Spleen (tissue), 11 donors: ENCODE results near the gene RAB40B. TPM values are rescaled to one million over a fixed set of nuclear protein-coding genes. Genes with fewer than 3 reads are reported as not detected.

Experiments used
- DNase-seq: peaks from one replicate; pipeline ENCODE4 v3.0.0-alpha.2; 2020
- H3K27ac ChIP-seq, 8 donors: fragments of 200-600 bp; sonication (generic) in 7 of 8; 1 replicate in 4 of 8; 2 replicates in 4 of 8; pipeline versions ENCODE4 v1.5.0 to v1.8.0; 2016 to 2021; ENCODE audit warnings: inconsistent platforms in 4 of 8, mild to moderate bottlenecking in 4 of 8, moderate library complexity in 1 of 8
- H3K27me3 ChIP-seq, 7 donors: fragments of 200-600 bp; sonication (generic) in 6 of 7; replicated peaks in 1 of 7; 1 replicate in 4 of 7; 2 replicates in 3 of 7; pipeline versions ENCODE4 v1.5.0 to v1.8.0; 2016 to 2021; ENCODE audit warnings: inconsistent platforms in 3 of 7, mild to moderate bottlenecking in 1 of 7
- H3K36me3 ChIP-seq, 6 donors: fragments of 200-600 bp; sonication (generic) in 5 of 6; 1 replicate in 4 of 6; 2 replicates in 2 of 6; pipeline versions ENCODE4 v1.5.0 to v1.8.0; 2016 to 2021; ENCODE audit warnings: inconsistent platforms in 2 of 6
- H3K4me1 ChIP-seq, 6 donors: fragments of 200-600 bp; sonication (generic) in 5 of 6; 1 replicate in 3 of 6; 2 replicates in 3 of 6; pipeline versions ENCODE4 v1.5.0 to v1.8.0; 2016 to 2021; ENCODE audit warnings: inconsistent platforms in 3 of 6
- H3K4me3 ChIP-seq, 8 donors: fragments of 200-600 bp; sonication (generic) in 7 of 8; 1 replicate in 4 of 8; 2 replicates in 4 of 8; pipeline versions ENCODE4 v1.5.0 to v1.8.0; 2016 to 2021; ENCODE audit warnings: inconsistent platforms in 4 of 8, mild to moderate bottlenecking in 4 of 8, moderate library complexity in 2 of 8
- H3K9me3 ChIP-seq, 8 donors: fragments of 200-600 bp; sonication (generic) in 7 of 8; 1 replicate in 4 of 8; 2 replicates in 4 of 8; pipeline versions ENCODE4 v1.5.0 to v1.8.0; 2016 to 2021; ENCODE audit warnings: inconsistent platforms in 4 of 8
- POLR2A ChIP-seq, 3 donors: fragments of 450-650 bp; IDR thresholded peaks; one replicate each; pipeline ENCODE4 v1.5.1; 2017; ENCODE audit warnings: antibody characterized with exemption in 3 of 3, mild to moderate bottlenecking in 1 of 3
- POLR2AphosphoS5 ChIP-seq, 3 donors: sonication (generic); formaldehyde crosslinking; IDR thresholded peaks; one replicate each; pipeline ENCODE4 v1.5.1; 2017; ENCODE audit warnings: antibody characterized with exemption in 3 of 3
- WGBS, 5 donors: extraction: QIAGEN DNeasy Blood & Tissue Kit in 3 of 5; methylation state at CpG; one replicate each; pipeline versions ENCODE4 v1.1.5 to v1.1.7; 2013 to 2018; 5-methylcytosine and 5-hydroxymethylcytosine counted together
- intact Hi-C: fragments of 100-400 bp; cut with DNase I; formaldehyde crosslinking; loops from one replicate; pipeline ENCODE4 v1.15.0; 2023; ENCODE audit warnings: low total_unique reads
- polyA plus RNA-seq, 3 donors: library from polyadenylated mRNA; stranded (reverse); fragments of 200-250 nt; gene quantifications; one replicate each; pipeline ENCODE4 v1.2.1, GENCODE V29; 2013
- total RNA-seq, 7 donors: library from RNA; depleted of rRNA in 3 of 7; stranded (reverse); fragments of >200 nt in 3 of 7; fragmentation: NEBNext Ultra II Directional in 4 of 7; extraction: Animal tissue kit (Norgen Biotek cat#: 25700) in 4 of 7; gene quantifications; one replicate each; pipeline versions ENCODE4 v1.1.0 to v1.2.1, GENCODE V29; 2016 to 2021
- TF ChIP-seq, protein P1 (sequence below), 11 experiments: fragments of 200-600 bp in 7 of 11; fragments of 450-650 bp in 4 of 11; sonication (generic) in 4 of 11; IDR thresholded peaks in 8 of 11; conservative IDR thresholded peaks in 3 of 11; 1 replicate in 7 of 11; 2 replicates in 4 of 11; pipeline versions ENCODE4 v1.4.0 to v1.8.0; 2016 to 2021; ENCODE audit warnings: antibody characterized with exemption in 11 of 11, inconsistent platforms in 4 of 11, mild to moderate bottlenecking in 1 of 11
- donor health status: healthy with polysubstance abuse.
- donor health status: DM: no; HTN: no; CAD: no; lungs with moderate emphysema.
- donor health status: DM: no; HTN: no; CAD: no.
- donor health status: Bipolar disorder and iron deficiency.
- donor health status: healthy.
- donor health status: DM: no; HTN: no; CAD: no.
- donor health status: DM: yes; HTN: yes; CAD: no.

RAB40B gene
- total and polyA plus RNA-seq, 10 donors: 4.1 to 13.6 (median 6.9) TPM

- no peak overlapping the region for H3K27ac ChIP-seq
- no peaks in the 10 kb centered on the region for H3K27me3 ChIP-seq
- peaks cover 0 to 31% (median 0%) of the 10 kb centered on the region in 6 donors for H3K36me3 ChIP-seq
- peaks cover 0 to 16% (median 6%) of the 10 kb centered on the region in 6 donors for H3K4me1 ChIP-seq
- intact Hi-C loops: loop anchor here (10.0 kb wide), 1 partner anchor 96 kb away; the partner anchor contains the start of gene TBCD
- no peak for TF ChIP-seq POLR2A (IDR thresholded peaks at IDR 0.05)
- TF ChIP-seq POLR2AphosphoS5 (IDR thresholded peaks at IDR 0.05): no peak
- TF ChIP-seq, protein P1, sequence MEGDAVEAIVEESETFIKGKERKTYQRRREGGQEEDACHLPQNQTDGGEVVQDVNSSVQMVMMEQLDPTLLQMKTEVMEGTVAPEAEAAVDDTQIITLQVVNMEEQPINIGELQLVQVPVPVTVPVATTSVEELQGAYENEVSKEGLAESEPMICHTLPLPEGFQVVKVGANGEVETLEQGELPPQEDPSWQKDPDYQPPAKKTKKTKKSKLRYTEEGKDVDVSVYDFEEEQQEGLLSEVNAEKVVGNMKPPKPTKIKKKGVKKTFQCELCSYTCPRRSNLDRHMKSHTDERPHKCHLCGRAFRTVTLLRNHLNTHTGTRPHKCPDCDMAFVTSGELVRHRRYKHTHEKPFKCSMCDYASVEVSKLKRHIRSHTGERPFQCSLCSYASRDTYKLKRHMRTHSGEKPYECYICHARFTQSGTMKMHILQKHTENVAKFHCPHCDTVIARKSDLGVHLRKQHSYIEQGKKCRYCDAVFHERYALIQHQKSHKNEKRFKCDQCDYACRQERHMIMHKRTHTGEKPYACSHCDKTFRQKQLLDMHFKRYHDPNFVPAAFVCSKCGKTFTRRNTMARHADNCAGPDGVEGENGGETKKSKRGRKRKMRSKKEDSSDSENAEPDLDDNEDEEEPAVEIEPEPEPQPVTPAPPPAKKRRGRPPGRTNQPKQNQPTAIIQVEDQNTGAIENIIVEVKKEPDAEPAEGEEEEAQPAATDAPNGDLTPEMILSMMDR (IDR thresholded peaks at IDR 0.05 in 8 of 11, conservative IDR thresholded peaks at IDR 0.05 in 3 of 11): no peak
- 93 to 95% (median 94%) methylated on average over 10 to 23 of the region's 23 CpGs; no CpG with 5 or more reads in 1 of the 5 donors for WGBS, 5 donors
- no peak overlapping the region for H3K4me3 ChIP-seq
- no peak for DNase-seq
- H3K9me3 ChIP-seq: no peaks in the 10 kb centered on the region
Observed at GRCh38 chr17:82658331-82658730, 40.2 kb downstream of the RAB40B start.

DNA sequence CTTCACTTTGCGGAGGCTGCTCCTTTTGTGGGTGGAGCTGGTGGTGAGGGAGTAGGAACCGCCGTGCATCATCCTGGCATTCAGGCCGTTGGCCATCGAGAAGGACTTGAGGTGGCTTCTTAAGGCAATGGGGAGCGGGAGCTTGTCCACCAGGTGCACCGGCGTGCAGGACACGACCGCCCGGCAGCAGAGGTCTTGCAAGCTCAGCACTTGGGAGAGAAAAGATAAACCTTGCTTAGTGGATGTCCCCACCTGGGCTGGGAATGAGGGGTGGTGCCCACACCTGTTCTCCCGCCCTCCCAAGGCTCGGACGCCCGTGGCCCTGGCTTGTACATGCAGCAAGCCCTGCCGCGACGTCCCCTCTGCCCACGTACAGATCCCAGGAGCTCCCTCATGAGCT is 40.6 kb downstream of the RAB40B start:
- no peaks in the 10 kb centered on the region for H3K27me3 ChIP-seq
- TF ChIP-seq POLR2AphosphoS5 (IDR thresholded peaks at IDR 0.05): no peak
- TF ChIP-seq, protein P1 (IDR thresholded peaks at IDR 0.05 in 8 of 11, conservative IDR thresholded peaks at IDR 0.05 in 3 of 11): no peak
- no peak for TF ChIP-seq POLR2A (IDR thresholded peaks at IDR 0.05)
- H3K27ac ChIP-seq: no peak overlapping the region
- intact Hi-C loops: loop anchor here (10.0 kb wide), 1 partner anchor 97 kb away; the partner anchor contains the start of gene TBCD
- no peaks in the 10 kb centered on the region for H3K9me3 ChIP-seq
- peaks cover 0 to 16% (median 6%) of the 10 kb centered on the region in 6 donors for H3K4me1 ChIP-seq
- DNase-seq: no peak
- H3K36me3 ChIP-seq: peaks cover 0 to 31% (median 0%) of the 10 kb centered on the region in 6 donors
- 92 to 97% (median 95%) methylated on average over 11 to 19 of the region's 19 CpGs for WGBS, 5 donors
- H3K4me3 ChIP-seq: no peak overlapping the region

DNA sequence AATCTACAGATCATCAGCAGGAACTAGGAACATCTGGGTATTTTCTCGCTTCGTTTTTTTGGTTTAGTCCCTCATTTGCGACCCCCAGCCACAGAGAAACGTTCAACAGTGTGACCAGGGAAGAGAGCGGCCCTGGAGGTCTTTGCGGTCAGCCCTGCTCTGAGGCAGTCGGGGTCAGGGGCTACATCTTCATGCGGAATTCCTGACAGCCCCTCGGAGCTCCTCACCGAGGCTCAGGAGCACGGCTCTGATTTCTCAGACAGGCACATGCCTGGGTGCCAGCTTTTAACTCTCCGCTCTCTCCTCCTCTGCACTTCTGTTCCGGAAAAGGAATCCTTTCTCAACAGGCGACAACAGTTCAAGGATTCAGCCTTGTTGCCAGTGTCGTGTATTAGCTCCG is 42.2 kb downstream of the RAB40B start:
- TF ChIP-seq POLR2A (IDR thresholded peaks at IDR 0.05) (no peak), POLR2AphosphoS5 (IDR thresholded peaks at IDR 0.05) (no peak)
- TF ChIP-seq, protein P1 (IDR thresholded peaks at IDR 0.05 in 8 of 11, conservative IDR thresholded peaks at IDR 0.05 in 3 of 11): no peak
- no peak for DNase-seq
- H3K36me3 ChIP-seq: peaks cover 0 to 26% (median 0%) of the 10 kb centered on the region in 6 donors
- no peaks in the 10 kb centered on the region for H3K27me3 ChIP-seq
- H3K4me3 ChIP-seq: no peak overlapping the region
- intact Hi-C loops: loop anchor here (10.0 kb wide), 1 partner anchor 99 kb away; the partner anchor contains the start of gene TBCD
- no peaks in the 10 kb centered on the region for H3K9me3 ChIP-seq
- H3K27ac ChIP-seq: no peak overlapping the region
- peaks cover 0 to 16% (median 6%) of the 10 kb centered on the region in 6 donors for H3K4me1 ChIP-seq
- WGBS, 5 donors: 91 to 95% (median 92%) methylated on average over 16 of the region's 16 CpGs

GRCh38 chr17:82655523-82655922 is 43.0 kb downstream of the RAB40B start:
- no peaks in the 10 kb centered on the region for H3K27me3 ChIP-seq
- H3K9me3 ChIP-seq: no peaks in the 10 kb centered on the region
- TF ChIP-seq, protein P1 (IDR thresholded peaks at IDR 0.05 in 8 of 11, conservative IDR thresholded peaks at IDR 0.05 in 3 of 11): no peak
- TF ChIP-seq POLR2A (IDR thresholded peaks at IDR 0.05) (no peak), POLR2AphosphoS5 (IDR thresholded peaks at IDR 0.05) (no peak)
- H3K4me3 ChIP-seq: no peak overlapping the region
- 60 to 79% (median 71%) methylated on average over 13 of the region's 13 CpGs for WGBS, 5 donors
- intact Hi-C loops: loop anchor here (10.0 kb wide), 1 partner anchor 99 kb away; the partner anchor contains the start of gene TBCD
- H3K36me3 ChIP-seq: peaks cover 0 to 26% (median 0%) of the 10 kb centered on the region in 6 donors
- DNase-seq: no peak
- peak overlapping the region in 7 of 8 donors; percentile 5 to 65 (median 50) for H3K27ac ChIP-seq
- peaks cover 0 to 16% (median 6%) of the 10 kb centered on the region in 6 donors for H3K4me1 ChIP-seq
